Tibial nerve (tissue), 4 donors: ENCODE measurements around the gene CCDC188.

Source experiments
- EP300 ChIP-seq, 2 donors: sonication (generic); formaldehyde crosslinking; IDR thresholded peaks; one replicate each; pipeline ENCODE4 v1.6.1; 2017; ENCODE audit warnings: antibody characterized with exemption in 2 of 2, mild to moderate bottlenecking in 1 of 2
- POLR2A ChIP-seq, 2 donors: fragments of 450-650 bp; IDR thresholded peaks; one replicate each; pipeline ENCODE4 v1.6.1; 2017; ENCODE audit warnings: antibody characterized with exemption in 2 of 2, mild to moderate bottlenecking in 2 of 2, moderate library complexity in 2 of 2
- TF ChIP-seq, protein P1 (sequence below), 5 experiments: fragments of 200-600 bp in 3 of 5; fragments of 450-650 bp in 2 of 5; sonication (generic) in 3 of 5; IDR thresholded peaks; one replicate each; pipeline ENCODE4 v1.5.1; 2016 to 2019; ENCODE audit warnings: antibody characterized with exemption in 5 of 5, mild to moderate bottlenecking in 3 of 5, moderate library complexity in 2 of 5

DNA sequence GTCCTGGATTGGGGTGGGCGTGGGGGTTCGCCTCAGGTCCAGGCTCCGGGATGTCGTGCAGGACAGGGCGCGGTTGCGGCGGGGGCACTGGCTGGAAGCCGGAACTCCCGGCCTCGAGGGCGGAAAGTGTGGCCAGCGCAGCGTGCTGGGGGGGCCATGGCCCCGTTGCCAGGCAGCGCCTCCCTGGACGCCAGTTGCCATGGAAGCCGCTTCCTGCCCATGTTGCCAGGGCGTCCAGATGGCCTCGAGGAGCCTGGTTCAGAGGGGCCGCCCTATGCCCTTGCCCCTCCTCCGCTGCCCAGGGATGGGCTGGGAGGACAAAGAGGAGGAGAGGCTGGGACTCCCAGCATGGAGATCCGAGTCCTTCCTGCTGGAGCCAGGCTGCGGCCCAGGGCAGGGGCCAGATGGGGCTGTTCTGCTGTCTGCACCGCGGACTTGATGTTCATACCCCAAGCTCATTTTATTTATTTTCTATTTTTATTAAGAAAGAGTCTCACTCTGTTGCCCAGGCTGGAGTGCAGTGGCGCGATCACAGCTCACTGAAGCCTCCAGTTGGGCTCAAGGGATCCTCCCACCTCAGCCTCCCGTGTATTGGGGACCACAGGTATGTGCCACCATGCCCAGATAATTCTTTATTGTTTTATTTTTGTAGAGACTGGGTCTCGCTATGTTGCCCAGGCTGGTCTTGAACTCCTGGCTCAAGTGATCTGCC is 4.6 kb upstream of the CCDC188 start:
- TF ChIP-seq, protein P1, sequence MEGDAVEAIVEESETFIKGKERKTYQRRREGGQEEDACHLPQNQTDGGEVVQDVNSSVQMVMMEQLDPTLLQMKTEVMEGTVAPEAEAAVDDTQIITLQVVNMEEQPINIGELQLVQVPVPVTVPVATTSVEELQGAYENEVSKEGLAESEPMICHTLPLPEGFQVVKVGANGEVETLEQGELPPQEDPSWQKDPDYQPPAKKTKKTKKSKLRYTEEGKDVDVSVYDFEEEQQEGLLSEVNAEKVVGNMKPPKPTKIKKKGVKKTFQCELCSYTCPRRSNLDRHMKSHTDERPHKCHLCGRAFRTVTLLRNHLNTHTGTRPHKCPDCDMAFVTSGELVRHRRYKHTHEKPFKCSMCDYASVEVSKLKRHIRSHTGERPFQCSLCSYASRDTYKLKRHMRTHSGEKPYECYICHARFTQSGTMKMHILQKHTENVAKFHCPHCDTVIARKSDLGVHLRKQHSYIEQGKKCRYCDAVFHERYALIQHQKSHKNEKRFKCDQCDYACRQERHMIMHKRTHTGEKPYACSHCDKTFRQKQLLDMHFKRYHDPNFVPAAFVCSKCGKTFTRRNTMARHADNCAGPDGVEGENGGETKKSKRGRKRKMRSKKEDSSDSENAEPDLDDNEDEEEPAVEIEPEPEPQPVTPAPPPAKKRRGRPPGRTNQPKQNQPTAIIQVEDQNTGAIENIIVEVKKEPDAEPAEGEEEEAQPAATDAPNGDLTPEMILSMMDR (IDR thresholded peaks at IDR 0.05) = no peak
- no peak for TF ChIP-seq POLR2A (IDR thresholded peaks at IDR 0.05)
- TF ChIP-seq EP300 (IDR thresholded peaks at IDR 0.05) = no peak
